Chondrocyte (in vitro differentiated cells): ENCODE measurements around the gene NUP210L. TPM values are rescaled to one million over a fixed set of nuclear protein-coding genes. Genes with fewer than 3 reads are reported as not detected.
A peak's percentile ranks its signal among the peaks of the same experiment; 100 is the strongest.

Experiments used
- DNase-seq: peaks from one replicate; pipeline ENCODE4 v3.0.0; 2021; ENCODE audit warnings: mixed read lengths, low spot score
- H3K27ac Mint-ChIP-seq: one replicate; pipeline ENCODE4 v1.8.0; 2021; ENCODE audit warnings: mild to moderate bottlenecking, moderate library complexity, mixed read lengths; ENCODE audit not compliant: unreplicated experiment
- H3K27me3 Mint-ChIP-seq: 2 replicates; pipeline ENCODE4 v1.8.0; 2021; ENCODE audit warnings: low read depth, mixed read lengths
- H3K36me3 Mint-ChIP-seq: 2 replicates; pipeline ENCODE4 v1.8.0; 2021; ENCODE audit warnings: low read depth, mixed read lengths
- H3K4me1 Mint-ChIP-seq: 2 replicates; pipeline ENCODE4 v1.8.0; 2021; ENCODE audit warnings: low read depth, mild to moderate bottlenecking, mixed read lengths
- H3K4me3 Mint-ChIP-seq: one replicate; pipeline ENCODE4 v1.8.0; 2021; ENCODE audit warnings: mild to moderate bottlenecking, moderate library complexity, mixed read lengths; ENCODE audit not compliant: unreplicated experiment
- H3K9me3 Mint-ChIP-seq: 2 replicates; pipeline ENCODE4 v1.8.0; 2021; ENCODE audit warnings: low read depth, mixed read lengths
- CTCF ChIP-seq: fragments of 200-600 bp; sonication (generic); IDR thresholded peaks from 2 replicates; pipeline ENCODE4 v1.5.0; 2021; ENCODE audit warnings: antibody characterized with exemption, mild to moderate bottlenecking, moderate library complexity
- long read RNA-seq: library from polyadenylated mRNA; stranded (forward); transcript quantifications from one replicate; pipeline ENCODE4 v2.0.0, GENCODE V29; 2021
- total RNA-seq: library from RNA; stranded (reverse); gene quantifications from 3 replicates; pipeline ENCODE4 v1.2.1, GENCODE V29; 2021

NUP210L gene
- total RNA-seq, result 0.19 TPM in 1 of 3 replicates, not detected in the others
- long read RNA-seq, result 0 reads

- Mint-ChIP-seq H3K4me1 (peaks cover 60% of the 10 kb centered on the region), H3K27me3 (no peaks in the 10 kb centered on the region), H3K36me3 (peaks cover 14% of the 10 kb centered on the region), H3K27ac (peak within 1 kb of the TSS; percentile 86), H3K9me3 (no peaks in the 10 kb centered on the region), H3K4me3 (no peak within 1 kb of the TSS)
- no peak for DNase-seq
- no peak for TF ChIP-seq CTCF
Measured at GRCh38 chr1:154154534-154155191, at the start of gene NUP210L. Gene NUP210L (minus strand): TSS chr1:154155073.

DNA sequence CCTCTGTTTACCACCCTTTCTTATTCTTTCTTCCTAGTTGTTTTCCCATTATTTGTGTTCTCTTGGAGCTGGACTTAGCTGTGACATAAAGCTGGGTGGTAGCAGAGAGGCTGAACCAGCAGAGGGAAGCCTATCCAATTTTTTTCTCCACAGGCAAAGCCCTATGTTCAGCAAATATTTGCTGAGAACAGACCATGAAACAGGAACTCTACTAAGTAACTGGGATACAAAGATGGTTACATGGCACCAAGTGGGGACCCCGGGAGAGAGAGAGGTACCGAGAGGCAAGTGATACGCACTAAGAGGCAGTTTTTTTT, 44.6 kb upstream of the NUP210L start:
- no peak for DNase-seq
- H3K4me3 Mint-ChIP-seq, result no peak overlapping the region
- peaks cover 10% of the 10 kb centered on the region for H3K27me3 Mint-ChIP-seq
- no peaks in the 10 kb centered on the region for H3K9me3 Mint-ChIP-seq
- H3K27ac Mint-ChIP-seq, result no peak overlapping the region
- H3K4me1 Mint-ChIP-seq, result no peaks in the 10 kb centered on the region
- no peak for TF ChIP-seq CTCF
- H3K36me3 Mint-ChIP-seq, result no peaks in the 10 kb centered on the region

DNA sequence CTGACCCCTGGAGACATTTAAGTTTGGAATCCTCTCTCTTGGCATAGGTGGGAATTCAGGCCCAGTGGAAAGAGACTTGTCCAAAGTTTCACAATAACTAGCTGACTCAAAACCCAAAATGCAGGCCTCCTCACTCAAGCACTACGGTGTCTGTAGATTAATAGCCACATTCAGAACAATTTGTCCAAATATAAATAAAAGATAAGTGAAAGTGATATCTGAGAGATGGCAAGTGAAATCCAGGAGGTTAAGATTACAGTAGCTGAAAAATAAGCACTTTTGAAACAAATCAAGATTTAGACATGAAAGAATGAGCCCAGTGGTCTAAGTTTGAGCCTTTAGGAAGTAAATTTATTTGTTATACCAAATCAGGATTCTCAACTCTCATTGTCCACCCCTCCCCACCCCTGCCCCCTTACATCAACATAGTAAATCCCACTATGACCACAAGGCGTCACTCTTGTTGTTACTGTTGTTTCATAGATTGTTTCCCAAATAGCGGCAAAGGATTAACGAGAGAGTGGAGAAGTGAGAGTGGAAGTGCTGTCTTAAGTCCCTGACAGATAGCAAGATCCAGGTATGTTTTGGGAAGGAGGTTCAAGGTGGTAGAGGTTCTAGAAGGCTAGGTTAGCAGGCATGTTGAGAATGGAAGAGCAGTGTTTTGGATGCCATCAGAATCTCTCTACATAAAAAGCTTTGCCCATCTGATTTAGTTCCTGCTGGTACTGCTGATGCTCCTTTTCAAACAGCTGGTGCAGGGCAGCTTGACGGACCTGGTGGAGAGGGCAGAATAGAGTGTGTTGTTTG, 44.1 kb upstream of the NUP210L start:
- Mint-ChIP-seq H3K4me1 (no peaks in the 10 kb centered on the region), H3K4me3 (no peak overlapping the region), H3K9me3 (no peaks in the 10 kb centered on the region), H3K36me3 (no peaks in the 10 kb centered on the region), H3K27me3 (peaks cover 15% of the 10 kb centered on the region), H3K27ac (no peak overlapping the region)
- peak; percentile 84 for TF ChIP-seq CTCF
- DNase-seq, result no peak

- no peak overlapping the region for H3K27ac Mint-ChIP-seq
- TF ChIP-seq CTCF, result no peak
- H3K4me1 Mint-ChIP-seq, result peaks cover 11% of the 10 kb centered on the region
- no peaks in the 10 kb centered on the region for H3K36me3 Mint-ChIP-seq
- H3K4me3 Mint-ChIP-seq, result no peak overlapping the region
- H3K27me3 Mint-ChIP-seq, result peaks cover 35% of the 10 kb centered on the region
- no peaks in the 10 kb centered on the region for H3K9me3 Mint-ChIP-seq
- no peak for DNase-seq
Measured at GRCh38 chr1:154193821-154194220, 38.9 kb upstream of the NUP210L start.

DNA sequence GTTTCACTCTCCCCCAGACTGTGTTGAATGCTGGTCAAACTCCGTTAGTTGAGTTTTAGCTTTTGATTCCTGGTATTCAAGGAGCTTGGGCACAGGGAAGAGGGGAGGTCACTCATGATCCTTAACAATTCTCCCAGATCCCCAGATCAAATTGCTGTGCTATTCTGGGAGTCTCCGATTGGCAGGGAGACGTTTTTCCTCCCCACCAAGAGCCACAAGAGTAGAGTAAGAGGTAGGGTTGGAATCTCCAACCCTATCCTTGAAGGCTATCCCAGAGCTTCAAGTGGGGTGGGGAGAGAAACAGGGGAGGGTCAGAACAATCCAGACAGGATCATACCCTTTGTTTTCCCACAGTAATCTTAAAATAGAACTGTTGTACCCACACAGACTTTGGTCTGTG, 37.6 kb upstream of the NUP210L start:
- H3K36me3 Mint-ChIP-seq, result no peaks in the 10 kb centered on the region
- DNase-seq, result no peak
- no peaks in the 10 kb centered on the region for H3K9me3 Mint-ChIP-seq
- no peak overlapping the region for H3K27ac Mint-ChIP-seq
- peaks cover 35% of the 10 kb centered on the region for H3K27me3 Mint-ChIP-seq
- H3K4me3 Mint-ChIP-seq, result no peak overlapping the region
- TF ChIP-seq CTCF, result no peak
- peaks cover 11% of the 10 kb centered on the region for H3K4me1 Mint-ChIP-seq
